ENCODE data around the gene COX7A1.

The COX7A1 gene

DNA sequence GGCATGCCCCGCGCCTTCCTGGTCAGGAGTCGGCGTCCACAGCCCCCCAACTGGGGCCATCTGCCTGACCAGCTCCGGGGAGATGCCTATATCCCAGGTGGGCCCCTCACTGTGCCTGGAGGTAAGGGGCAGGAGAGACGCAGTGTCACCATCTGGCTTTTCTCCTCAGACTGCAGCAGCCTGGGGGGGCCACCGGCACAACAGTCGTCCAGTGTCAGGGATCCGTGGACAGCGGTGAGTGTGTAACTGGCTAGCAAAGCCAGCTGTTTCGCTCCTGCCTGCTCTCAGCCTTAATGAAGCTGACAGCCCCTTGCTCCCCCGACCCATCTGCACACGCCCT, 41.1 kb downstream of the COX7A1 start:
- DNase-seq: no peak

DNA sequence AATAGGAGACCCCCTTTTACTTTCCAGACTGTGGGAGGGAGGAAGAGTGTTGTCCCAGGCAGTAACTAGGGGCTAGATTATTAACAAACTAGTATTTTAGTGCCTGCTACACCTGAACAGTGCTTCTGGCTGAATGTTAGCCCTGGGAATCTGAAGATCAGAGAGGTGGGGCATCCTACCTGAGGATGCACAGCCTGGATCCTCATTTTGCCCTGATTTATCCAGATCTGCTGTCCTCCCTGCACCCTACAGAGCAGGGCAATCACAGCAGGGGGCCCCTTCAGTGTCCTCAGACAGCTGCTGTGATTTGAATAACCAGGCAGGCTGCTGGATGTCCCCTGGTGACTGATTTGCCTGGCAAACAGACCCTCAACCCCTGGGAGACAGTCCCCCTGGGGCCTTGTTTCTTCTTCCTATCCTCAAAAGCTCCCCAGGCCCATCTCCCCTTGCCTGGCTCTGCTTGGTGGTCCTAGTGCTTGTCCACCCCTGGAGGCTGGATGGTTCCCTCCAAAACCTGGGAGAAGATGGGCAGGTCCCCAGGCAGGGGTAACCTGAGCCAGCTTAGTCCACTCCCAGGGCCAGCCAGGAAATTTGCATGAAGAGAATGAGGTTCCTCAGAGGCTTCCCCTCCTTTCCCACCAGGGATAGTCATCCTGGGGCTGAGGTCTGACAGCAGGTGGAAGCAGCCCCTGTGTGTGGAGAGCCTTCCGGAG, 41.6 kb downstream of the COX7A1 start, which contains the start of gene OVOL3:
TSS of gene OVOL3 (plus strand) at position 657 of the 713 bp plus-strand sequence. CDS start 60 bp downstream, outside the sequence.
- DNase-seq: no peak

DNA sequence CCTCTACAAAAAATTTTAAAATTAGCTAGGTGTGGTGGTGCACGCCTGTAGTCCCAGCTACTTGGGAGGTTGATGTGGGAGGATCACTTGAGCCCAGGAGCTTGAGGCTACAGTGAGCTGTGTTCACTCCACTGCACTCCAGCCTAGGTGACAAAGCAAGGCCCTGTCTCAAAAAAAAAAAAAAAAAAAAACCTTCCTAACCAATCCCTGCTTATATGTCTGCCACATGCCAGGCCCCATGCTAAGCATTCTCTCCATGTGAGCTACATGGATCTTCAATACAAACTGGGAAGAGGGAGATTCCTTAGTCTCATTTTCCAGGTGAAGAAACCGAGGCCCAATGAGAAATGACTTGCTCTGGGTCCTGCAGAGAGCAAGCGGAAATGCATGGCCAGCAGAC, 43.6 kb downstream of the COX7A1 start:
- no peak for DNase-seq

DNA sequence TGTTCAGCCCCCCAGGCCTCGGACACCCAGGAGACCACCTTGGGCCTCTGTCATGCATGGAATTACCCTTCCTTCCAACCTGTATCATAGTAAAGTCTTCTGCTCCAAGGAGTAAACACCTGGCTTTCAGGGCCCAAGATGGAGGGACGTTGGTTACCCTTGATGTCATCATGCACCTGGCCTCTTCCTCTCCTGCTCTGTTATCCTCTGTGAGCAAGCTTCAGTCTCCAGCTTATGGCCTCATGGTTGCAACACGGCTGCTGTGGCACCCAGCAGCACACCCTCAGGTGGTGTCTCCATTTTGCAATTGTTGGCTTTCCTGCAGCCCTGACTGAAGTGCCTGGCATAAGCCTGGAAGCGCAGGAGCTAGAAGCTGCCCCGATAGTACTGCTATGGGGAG, 45.3 kb downstream of the COX7A1 start:
- no peak for DNase-seq

DNA sequence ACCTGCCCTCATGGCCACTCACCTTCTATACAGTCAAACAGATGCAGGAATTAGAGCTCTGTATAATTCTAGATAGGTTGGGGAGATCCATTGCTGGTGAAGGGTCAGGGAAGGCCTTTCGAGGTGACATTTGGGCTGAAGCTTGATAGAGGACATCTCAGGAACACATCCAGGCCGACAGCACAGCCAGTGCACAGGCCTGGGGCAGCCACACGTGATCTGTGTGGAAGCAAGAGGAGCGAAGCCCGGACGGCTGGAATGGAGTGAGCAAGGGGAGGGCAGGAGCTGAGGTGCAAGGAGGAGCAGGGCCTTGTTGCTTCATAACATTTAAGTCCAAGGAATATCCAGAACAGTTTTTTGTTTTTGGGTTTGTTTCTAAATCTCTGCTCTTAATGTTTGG, 45.8 kb downstream of the COX7A1 start:
- no peak for DNase-seq

DNA sequence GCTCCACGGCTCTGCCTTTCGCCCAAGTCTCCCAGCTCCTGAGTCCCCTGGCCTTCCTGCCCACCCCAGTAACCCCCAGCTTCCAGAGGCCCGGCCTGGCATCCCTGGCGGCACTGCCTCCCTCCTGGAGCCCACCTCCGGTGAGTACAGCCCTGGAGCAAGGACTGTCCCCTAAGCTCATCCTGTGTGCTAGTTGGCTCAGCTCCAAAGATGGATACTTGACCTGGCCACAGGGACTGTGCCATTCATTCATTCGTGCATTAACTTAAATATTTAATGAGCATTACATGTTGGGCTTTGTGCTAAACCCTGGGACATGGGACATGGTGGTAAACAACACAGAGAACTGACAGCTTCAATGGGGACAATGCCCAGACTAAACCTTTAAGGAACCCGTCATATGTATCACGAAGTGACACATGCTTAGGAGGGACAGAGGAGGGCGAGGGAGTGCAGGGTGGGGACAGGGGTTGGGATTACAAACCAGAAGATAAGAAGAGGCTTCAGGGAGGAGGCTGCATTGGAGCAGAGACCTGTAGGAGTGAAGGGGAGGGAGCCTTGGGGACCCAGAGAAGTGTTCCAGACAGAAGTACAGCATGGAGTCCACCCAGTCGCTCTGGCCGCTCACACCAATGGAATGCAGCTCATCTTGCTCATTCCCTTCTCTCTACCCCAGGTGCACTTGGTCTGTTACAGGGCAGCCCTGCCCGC, 48.2 kb downstream of the COX7A1 start:
- no peak for DNase-seq

DNA sequence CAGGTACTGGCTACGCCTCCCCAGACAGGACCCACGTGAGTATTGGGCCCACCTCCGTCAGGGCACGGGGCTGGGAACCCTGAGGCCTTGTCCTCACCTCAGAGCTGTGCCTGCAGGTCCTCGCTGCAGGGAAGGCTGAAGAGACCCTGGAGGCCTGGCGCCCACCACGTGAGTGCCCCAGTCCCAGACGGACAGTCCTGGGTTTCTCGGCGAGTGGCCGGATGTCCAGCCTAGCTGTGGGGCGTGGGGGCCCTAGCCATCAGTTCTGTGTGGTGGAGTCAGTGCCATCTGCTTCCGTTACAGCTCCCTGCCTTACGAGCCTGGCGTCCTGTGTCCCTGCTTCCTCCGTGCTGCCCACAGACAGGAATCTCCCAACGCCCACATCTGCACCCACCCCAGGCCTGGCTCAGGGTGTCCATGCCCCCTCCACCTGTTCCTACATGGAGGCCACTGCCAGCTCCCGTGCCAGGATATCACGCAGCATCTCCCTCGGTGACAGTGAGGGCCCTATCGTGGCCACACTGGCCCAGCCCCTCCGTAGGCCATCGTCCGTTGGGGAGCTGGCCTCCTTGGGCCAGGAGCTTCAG, 49.1 kb downstream of the COX7A1 start:
- DNase-seq: no peak

DNA sequence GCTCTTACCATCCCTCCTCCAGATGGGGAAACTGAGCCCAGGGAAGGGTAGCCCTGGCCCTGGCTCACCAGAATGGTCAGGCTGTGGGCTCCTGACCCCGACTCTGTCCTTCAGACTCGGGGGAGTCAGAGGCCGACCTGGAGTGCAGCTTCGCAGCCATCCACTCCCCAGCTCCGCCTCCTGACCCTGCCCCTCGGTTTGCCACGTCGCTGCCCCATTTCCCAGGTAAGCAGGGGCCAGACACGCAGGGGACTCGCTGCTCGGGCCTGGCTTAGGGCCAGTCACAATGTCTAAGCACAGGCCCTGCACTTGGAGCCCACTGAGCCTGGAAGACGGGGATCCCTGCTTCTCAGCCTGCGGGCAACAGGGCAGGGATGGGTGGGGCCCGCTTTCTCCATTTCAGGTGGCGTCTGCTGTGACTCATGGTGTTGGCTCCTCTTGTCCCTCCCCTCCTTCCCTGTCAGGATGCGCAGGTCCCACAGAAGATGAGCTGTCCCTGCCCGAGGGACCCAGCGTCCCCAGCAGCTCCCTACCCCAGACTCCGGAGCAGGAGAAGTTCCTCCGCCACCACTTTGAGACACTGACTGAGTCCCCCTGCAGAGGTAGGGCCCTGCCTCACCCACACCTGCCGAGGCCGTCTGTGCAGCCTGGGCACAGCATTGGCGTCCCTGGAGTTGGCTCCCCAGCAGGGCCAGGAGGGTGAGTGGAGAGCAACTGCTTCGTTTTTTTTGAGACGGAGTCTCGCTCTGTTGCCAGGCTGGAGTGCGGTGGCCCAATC, 50.5 kb downstream of the COX7A1 start:
- no peak for DNase-seq
